Tracheal epithelial cell (primary cell): ENCODE data around the gene PHIP. TPM values are rescaled to one million over a fixed set of nuclear protein-coding genes. Genes with fewer than 3 reads are reported as not detected.

Experiments used
- total RNA-seq: library from RNA; depleted of rRNA; stranded (reverse); fragments of >200 nt; gene quantifications from 2 replicates; pipeline ENCODE4 v1.2.1, GENCODE V29; 2014

The PHIP gene
- total RNA-seq, result 11.3 and 17.5 TPM in 2 replicates

GRCh38 chr6:79078075-79078969 lies at the start of gene PHIP:
PHIP (minus strand) TSS chr6:79078254; CDS start chr6:79078068, 186 bp downstream.

Other genes with a start within 250 kb of the PHIP start
- 2.2 and 5.5 TPM in 2 replicates for gene IRAK1BP1, start 210.7 kb downstream of the PHIP start, total RNA-seq
- gene HMGN3, start 156.4 kb upstream of the PHIP start, total RNA-seq, result 18.8 and 44.1 TPM in 2 replicates